ENCODE data around the gene PRR27. TPM values are rescaled to one million over a fixed set of nuclear protein-coding genes. Genes with fewer than 3 reads are reported as not detected.

Gene PRR27
- not detected in 2 replicates for total RNA-seq (2014; rRNA removed; shearing (Covaris generic))

GRCh38 chr4:70153937-70154336 is at the start of gene PRR27:
TSS of gene PRR27 (plus strand) at chr4:70154237. CDS start at chr4:70154376, 139 bp downstream.

GRCh38 chr4:70195425-70195824 is 41.4 kb downstream of the PRR27 start, which contains the start of gene ODAM:
TSS of gene ODAM (plus strand) at chr4:70195725. CDS start at chr4:70196544, 819 bp downstream.

Other genes with a start within 250 kb of the PRR27 start
- not detected in 2 replicates for gene CSN1S1, start 223.2 kb upstream of the PRR27 start, total RNA-seq (2014; rRNA removed; shearing (Covaris generic))
- gene CSN2, start 188.5 kb upstream of the PRR27 start, total RNA-seq (2014; rRNA removed; shearing (Covaris generic)): not detected in 2 replicates
- gene STATH, start 158.3 kb upstream of the PRR27 start, total RNA-seq (2014; rRNA removed; shearing (Covaris generic)): not detected in 2 replicates
- gene HTN3, start 125.8 kb upstream of the PRR27 start, total RNA-seq (2014; rRNA removed; shearing (Covaris generic)): not detected in 2 replicates
- not detected in 2 replicates for gene HTN1, start 103.8 kb upstream of the PRR27 start, total RNA-seq (2014; rRNA removed; shearing (Covaris generic))
- gene ODAM, start 41.5 kb downstream of the PRR27 start, total RNA-seq (2014; rRNA removed; shearing (Covaris generic)): not detected in 2 replicates
- gene FDCSP, start 71.9 kb downstream of the PRR27 start, total RNA-seq (2014; rRNA removed; shearing (Covaris generic)): not detected in 2 replicates
- gene CSN3, start 88.4 kb downstream of the PRR27 start, total RNA-seq (2014; rRNA removed; shearing (Covaris generic)): not detected in 2 replicates
- gene CABS1, start 180.7 kb downstream of the PRR27 start, total RNA-seq (2014; rRNA removed; shearing (Covaris generic)): not detected in 2 replicates
- gene SMR3A, start 206.5 kb downstream of the PRR27 start, total RNA-seq (2014; rRNA removed; shearing (Covaris generic)): not detected in 2 replicates
- not detected in 2 replicates for gene SMR3B, start 228.9 kb downstream of the PRR27 start, total RNA-seq (2014; rRNA removed; shearing (Covaris generic))
- gene OPRPN, start 243.7 kb downstream of the PRR27 start, total RNA-seq (2014; rRNA removed; shearing (Covaris generic)): not detected in 2 replicates